NCI-H748 (cell line): Measurements from ENCODE around the gene CD200R1.
A peak's percentile ranks its signal among the peaks of the same experiment; 100 is the strongest.

Experiments
- DNase-seq: peaks from one replicate; lab custom pipeline; 2025; ENCODE audit not compliant: unreplicated experiment; lab: John Stamatoyannopoulos, UW

Gene CD200R1

DNA sequence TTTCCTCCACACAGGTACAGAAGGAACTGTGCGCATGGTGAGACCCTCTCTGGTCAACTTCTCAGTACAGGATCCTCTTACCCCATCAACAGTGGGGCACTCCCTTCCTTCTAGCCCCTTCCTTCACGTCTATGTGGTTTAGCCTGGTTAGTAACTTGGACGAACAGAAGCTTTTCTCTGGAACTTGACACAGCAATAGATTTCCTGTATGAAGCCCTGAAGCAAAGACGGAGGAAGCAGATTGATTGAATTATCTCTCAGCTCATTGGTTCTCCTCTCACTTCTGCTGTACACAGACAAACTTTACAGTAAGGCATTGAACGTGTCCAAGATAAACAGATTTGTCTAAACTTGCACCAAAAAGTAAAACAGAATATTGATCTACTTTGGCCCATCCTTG is at the start of gene CD200R1:
CD200R1 (minus strand) TSS at position 210 of the 400 bp plus-strand sequence. CDS start 246 bp downstream, outside the sequence.
- DNase-seq = no peak

GRCh38 chr3:113021471-113021870 is 46.6 kb upstream of the CD200R1 start:
- no peak for DNase-seq

DNA sequence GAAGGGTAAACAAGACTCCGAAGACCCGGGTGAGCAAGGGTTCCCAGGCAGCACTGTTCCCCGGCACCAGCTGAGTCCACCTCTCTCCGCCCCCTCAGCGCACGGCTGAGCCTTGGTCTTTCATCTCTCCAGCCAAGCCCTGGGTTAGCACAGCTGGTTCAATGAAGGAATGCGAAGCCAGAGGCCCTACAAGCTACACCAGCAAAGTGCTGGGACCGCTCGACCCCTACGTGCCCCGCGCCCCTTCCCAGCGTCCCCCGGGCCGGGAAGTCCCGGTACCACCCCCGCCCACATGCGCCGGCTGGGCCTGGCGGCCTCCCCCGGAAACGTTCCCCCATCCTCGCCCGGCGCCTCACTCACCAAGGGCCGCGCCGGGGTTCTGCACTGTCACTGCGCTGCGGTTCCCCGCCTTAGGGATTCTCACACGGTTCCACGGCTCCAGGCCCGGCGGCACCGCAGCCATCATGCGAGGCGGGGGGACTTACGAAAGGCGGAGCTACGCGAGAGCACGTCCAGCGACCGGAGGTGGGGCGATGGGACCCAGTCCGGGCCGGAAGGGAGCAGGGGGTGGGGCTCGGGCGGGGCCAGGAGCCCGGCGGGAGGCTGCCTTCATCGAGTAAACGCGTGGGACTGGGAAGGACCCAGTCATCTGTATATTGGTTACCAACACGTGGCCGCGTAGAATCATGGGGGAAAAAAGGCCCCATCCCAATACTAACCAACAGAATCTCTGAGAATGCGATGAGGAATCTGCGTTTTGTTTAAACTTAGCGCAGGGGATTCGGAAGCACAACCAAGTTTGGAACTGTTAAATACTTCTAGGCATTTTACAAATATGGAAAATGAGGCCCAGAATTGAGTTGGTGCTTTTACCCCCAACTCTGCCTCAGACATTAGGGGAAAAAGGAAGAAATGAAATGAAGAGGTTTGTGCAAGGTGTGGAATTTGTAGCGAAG is 44.6 kb upstream of the CD200R1 start:
- peak; percentile 89 for DNase-seq

DNA sequence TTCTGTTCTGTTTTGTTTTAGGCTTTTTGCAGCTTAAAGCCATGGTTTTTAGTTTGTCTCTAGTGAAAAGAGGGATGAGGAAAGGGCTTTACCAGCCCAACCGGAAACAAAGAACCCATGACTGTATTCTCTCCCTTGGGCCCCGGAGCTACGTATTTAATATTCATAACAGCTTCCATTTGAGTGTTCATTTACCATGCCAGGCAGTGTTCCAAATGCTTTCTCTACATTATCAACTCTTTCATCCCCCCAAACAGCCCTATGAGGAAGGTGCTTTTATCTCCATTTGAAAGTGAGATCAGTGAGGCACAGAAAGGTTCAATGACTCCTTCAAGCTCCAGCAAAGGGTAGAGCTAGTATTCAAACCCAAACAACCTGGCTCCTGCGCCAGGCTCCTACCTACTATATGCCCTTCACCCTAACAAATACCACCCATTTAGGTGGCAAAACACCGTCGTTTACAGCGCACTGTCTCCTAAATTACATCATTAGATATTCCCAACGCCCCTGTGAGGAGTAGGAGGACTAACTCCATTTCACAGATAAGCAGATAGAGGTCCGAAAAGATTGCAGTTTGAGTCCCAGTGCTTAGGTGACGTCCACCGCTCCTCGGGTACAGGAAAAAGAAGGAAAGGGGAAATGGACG is 43.8 kb upstream of the CD200R1 start:
- DNase-seq = no peak

- no peak for DNase-seq
Observed at GRCh38 chr3:113013593-113013992, 38.7 kb upstream of the CD200R1 start.

GRCh38 chr3:113008117-113008516 is 33.2 kb upstream of the CD200R1 start:
- DNase-seq = no peak

DNA sequence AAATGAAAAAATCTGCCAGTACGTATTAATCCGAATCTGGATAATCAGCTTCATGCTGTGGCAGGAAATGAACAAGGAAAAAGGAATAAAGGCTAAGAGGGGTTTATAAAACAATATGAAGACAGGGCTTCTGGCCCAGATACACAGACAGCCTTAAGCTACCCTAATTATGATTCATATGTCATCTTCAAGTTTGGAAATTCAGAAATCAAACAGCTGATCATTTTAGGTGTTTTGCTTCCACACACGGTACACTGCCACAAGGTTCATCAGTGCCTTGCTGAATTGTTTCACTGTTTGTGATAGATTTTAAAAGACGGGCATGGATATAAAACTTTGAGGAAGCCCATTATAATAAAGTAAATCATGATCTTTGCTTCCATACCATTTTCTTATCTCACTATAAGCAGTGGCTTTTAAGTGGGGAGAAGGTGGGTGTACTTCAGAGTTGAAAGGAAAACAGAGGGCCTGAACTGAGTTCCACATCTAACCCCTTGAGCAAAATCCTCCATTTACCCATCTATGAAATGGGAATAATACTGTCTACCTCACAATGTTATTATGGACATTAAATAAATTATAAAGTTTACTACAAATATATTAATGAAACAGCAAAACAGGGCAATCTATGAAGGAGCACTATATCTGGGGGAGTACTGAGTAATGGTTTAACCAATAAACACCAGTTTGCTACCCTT is 31.6 kb upstream of the CD200R1 start:
- DNase-seq = no peak

GRCh38 chr3:113005611-113006010 is 30.7 kb upstream of the CD200R1 start:
- DNase-seq = no peak

DNA sequence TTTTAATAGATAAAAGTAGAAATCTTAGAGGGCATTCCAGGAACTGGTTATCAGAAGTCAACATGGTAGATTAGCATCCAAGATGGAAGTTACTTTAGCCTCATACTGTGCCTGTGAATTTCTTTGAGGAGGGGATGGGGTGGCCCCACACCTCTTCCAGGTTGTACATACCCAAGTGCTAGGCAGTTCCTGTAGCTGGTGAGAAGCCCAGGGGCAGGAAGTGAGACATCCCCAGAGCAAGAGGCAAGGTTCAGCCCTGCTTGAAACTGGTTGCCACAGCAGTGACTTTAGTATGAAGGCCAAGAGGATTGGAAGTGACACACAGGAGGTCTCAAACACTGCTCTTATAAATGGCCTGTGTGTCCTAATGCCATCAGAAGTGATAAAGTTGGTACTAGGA is 27.8 kb upstream of the CD200R1 start:
- DNase-seq = no peak

- no peak for DNase-seq
Observed at GRCh38 chr3:113002037-113002436, 27.1 kb upstream of the CD200R1 start.

DNA sequence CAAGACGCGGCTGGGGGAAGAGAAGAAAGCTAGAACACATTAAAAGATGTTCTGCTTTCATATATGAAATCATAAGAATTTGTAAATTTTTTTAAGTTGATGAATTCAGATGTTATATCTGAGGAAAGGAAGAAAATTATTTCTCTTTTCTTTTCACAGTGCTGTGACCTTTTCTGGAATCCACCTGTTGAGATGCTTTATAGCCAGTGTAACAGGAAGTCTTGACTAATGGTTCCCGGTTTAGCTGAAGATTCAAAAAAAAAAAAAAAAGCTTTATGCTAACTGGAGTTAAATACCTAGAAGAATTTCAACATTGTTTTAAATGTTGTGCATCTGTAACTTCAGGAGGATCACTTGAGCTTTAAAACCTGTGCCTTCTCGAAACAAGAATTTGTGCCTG is 25.8 kb upstream of the CD200R1 start:
- no peak for DNase-seq

DNA sequence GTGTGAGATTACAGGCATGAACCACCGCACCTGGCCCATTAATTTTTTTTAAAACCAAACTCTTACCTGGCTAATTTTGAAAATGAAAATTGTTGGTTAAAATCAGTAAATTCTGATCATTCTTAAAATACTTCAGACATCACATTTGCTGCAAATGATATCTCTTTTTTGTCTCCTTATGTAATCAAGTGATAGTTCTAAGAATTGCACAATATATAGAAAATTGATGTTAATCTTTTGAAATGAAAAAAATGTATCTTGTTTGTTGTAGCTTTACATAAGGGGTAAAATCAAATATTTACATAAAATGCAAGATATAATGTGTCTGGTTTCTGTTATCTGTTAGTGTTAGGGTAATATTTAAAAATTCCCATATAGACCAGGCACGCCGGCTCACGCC is 20.9 kb upstream of the CD200R1 start:
- DNase-seq = no peak

- DNase-seq = peak; percentile 90
Observed at GRCh38 chr3:112990672-112991602, 16.0 kb upstream of the CD200R1 start, which contains the start of gene GTPBP8. GTPBP8 (plus strand) TSS chr3:112990984; CDS start chr3:112991000, 16 bp downstream.

DNA sequence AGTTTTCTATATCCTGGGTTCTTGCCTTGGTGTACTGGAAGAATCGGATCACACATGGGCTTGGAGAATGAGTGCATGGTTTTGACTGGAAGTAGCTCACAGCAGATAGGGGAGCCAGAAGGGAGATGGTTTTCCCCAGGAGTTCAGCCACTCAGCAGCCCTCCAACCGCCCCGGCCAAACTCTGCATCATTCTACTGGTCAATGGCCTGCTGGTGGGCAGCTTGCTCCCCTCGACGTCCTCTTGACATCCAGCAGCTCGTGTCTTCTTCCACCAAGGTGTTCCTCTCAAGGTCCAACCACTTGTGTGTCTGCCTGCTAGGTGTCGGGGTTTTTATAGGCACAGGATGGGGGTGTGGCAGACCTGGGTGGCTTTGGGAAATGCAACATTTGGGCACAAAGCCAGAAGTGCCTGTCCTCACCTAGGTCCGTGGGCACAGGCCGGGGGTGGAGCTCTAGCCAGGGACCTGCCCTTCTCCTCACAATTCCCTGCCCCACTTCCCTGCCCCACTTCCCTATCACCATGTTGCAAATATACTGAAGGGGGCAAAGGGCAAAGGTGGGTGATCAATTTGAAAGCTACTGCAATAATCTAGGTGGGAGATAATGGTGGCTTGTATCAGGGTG is 12.9 kb upstream of the CD200R1 start:
- DNase-seq = no peak

DNA sequence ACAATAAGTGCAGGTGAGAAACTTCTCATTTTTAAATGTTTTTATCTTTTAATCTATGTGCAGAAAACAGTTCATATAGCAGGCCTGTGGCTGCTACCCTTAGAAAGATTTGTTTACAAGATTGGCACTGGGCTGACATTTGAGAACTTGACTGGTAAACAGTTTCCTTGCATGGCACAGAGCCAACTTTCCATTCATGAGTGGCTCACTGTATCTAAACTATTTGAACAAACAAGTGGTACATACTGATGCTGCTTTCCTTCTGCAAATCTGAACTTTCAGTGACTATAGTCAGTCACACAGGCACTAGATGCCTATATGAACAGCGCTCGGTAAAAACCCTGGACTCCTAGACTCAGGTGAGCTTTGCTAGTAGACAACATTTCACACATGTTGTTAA is 9.6 kb upstream of the CD200R1 start:
- DNase-seq = peak; percentile 41

DNA sequence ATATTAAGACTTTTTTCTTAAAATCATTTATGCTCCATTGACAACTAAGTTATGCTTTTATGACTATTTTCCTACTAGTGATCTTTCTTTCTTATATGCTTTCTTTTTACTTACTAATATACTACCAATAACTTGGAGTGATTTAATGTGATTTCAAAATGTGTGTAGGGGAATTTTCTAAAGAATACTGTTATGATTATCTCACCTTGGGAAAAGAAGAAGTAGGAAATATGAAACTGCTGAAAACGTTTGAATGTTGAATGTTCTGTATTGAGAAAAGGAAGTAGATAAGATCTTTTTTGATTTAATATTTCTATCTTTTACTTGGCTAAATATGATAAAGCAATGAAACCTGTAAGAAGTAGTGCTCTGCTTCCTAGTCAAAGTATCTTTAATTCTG is 7.8 kb upstream of the CD200R1 start:
- DNase-seq = no peak

DNA sequence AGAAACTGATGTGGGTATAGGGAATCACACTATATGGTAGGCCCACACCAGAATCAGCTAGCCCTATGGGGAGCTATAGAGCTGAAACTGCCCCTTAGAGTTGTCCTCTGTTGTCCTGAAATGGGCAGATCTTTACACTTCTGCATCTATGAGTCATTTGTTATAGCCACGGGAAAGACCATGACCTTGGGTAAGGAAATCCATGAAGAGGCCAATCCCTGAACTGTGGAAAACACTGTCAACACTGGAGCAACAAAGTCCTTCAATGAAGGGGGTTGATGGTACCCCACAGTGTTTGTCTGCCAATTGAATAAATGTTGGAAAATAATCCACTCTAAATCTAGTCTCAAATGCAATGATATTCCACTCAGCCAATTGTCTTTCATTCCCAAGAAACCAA is 5.2 kb upstream of the CD200R1 start:
- DNase-seq = no peak

DNA sequence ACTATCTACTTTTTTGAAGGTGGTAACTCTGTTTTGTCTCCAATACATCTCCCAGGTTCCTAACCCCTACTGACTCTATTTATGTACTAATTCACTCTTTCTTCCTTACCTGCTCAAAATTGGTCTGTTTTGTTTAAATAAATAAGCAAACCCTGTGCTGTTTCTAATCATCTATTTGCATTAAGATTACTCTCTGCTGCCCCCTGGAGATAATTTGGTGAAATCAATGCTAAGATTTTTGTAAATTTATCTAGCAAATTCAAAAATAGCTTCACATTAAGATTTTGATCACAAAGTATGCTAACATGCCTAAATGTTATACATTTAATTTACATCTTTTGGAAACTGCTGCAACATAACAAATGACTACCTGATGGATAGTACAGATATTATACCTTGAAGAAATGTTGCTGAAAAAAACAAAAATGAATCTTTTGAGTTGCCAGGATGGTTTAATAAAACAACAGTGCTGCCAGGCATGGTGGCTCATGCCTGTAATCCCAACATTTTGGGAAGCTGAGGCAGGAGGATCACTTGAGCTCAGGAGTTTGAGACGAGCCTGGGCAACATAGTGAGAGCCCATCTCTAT is 4.4 kb upstream of the CD200R1 start:
- peak; percentile 35 for DNase-seq

- no peak for DNase-seq
Observed at GRCh38 chr3:112976953-112977352, 2.0 kb upstream of the CD200R1 start.

DNA sequence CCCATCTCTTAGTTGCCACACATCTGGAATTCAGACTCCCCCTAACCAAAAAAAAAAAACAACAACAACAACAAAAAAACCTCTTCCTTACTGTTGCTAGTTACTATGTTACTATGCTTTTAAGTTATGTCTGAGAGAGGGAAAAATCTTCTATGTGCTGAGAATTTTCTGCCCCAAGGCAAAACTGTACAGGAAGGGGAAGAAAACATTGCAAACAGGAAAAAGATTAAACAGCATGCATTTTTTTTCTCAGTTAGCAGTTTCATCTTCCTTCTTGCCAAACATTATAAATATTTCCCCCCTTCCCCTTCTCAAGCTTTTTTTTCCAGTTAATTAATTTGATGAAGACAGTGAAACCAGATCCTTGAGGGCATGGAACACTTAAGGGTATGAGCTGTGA is 1.1 kb upstream of the CD200R1 start:
- no peak for DNase-seq
